HepG2 (cell line): ENCODE data around the gene PDIA4. TPM values are rescaled to one million over a fixed set of nuclear protein-coding genes. Genes with fewer than 3 reads are reported as not detected.

ENCODE experiments used
- ARID4A ChIP-seq: sonication (generic); formaldehyde crosslinking; IDR thresholded peaks from 2 replicates; pipeline ENCODE4 v1.5.0; 2020; ENCODE audit warnings: mild to moderate bottlenecking, missing genetic modification reagents, borderline replicate concordance
- ARID5B ChIP-seq: IDR thresholded peaks from 2 replicates; pipeline ENCODE4 v1.4.0; 2020; ENCODE audit warnings: mild to moderate bottlenecking, missing genetic modification reagents
- IKZF5 ChIP-seq: IDR thresholded peaks from 2 replicates; pipeline ENCODE4 v1.6.1; 2018; ENCODE audit warnings: missing genetic modification reagents, mild to moderate bottlenecking, missing compliant biosample characterization
- KDM3A ChIP-seq: IDR thresholded peaks from 2 replicates; pipeline ENCODE4 v1.6.1; 2018; ENCODE audit warnings: low read depth, missing compliant biosample characterization
- KLF11 ChIP-seq: IDR thresholded peaks from 2 replicates; pipeline ENCODE4 v1.6.1; 2016; ENCODE audit warnings: missing compliant biosample characterization
- PRDM4 ChIP-seq: sonication (generic); formaldehyde crosslinking; IDR thresholded peaks from 2 replicates; pipeline ENCODE4 v1.9.0; 2021; ENCODE audit warnings: missing genetic modification reagents, borderline replicate concordance
- RFX5 ChIP-seq: IDR thresholded peaks from 2 replicates; pipeline ENCODE4 v1.6.1; 2011; ENCODE audit warnings: low read depth, low read length, improper control_type of control experiment
- SCMH1 ChIP-seq: sonication (generic); formaldehyde crosslinking; IDR thresholded peaks from 2 replicates; pipeline ENCODE4 v1.9.0; 2021; ENCODE audit warnings: missing genetic modification reagents, mild to moderate bottlenecking, borderline replicate concordance
- TAF15 ChIP-seq: fragments of 200-400 bp; formaldehyde crosslinking; IDR thresholded peaks from one replicate; pipeline ENCODE4 v1.6.1; 2018; ENCODE audit warnings: mild to moderate bottlenecking, low read depth, low read length; ENCODE audit not compliant: poor library complexity, severe bottlenecking
- U2AF2 ChIP-seq: fragments of 200-400 bp; formaldehyde crosslinking; IDR thresholded peaks from 2 replicates; pipeline ENCODE4 v1.6.1; 2017; ENCODE audit warnings: low read depth, mild to moderate bottlenecking, low read length
- YY1 ChIP-seq: IDR thresholded peaks from 2 replicates; pipeline ENCODE4 v1.6.1; 2011; ENCODE audit warnings: low read length, low read depth, moderate library complexity, mild to moderate bottlenecking; ENCODE audit not compliant: insufficient read depth, insufficient replicate concordance
- ZNF24 ChIP-seq: fragments of 450-650 bp; IDR thresholded peaks from 2 replicates; pipeline ENCODE4 v1.6.1; 2017; ENCODE audit warnings: antibody characterized with exemption, mild to moderate bottlenecking
- ZNF607 ChIP-seq: sonication (generic); formaldehyde crosslinking; IDR thresholded peaks from 2 replicates; pipeline ENCODE4 v1.5.1; 2020; ENCODE audit warnings: missing genetic modification reagents, mild to moderate bottlenecking, borderline replicate concordance
- ZNF691 ChIP-seq: sonication (generic); formaldehyde crosslinking; IDR thresholded peaks from 2 replicates; pipeline ENCODE4 v1.4.0; 2020; ENCODE audit warnings: missing genetic modification reagents, low read depth, mild to moderate bottlenecking, borderline replicate concordance
- ZSCAN12 ChIP-seq: sonication (generic); formaldehyde crosslinking; IDR thresholded peaks from 2 replicates; pipeline ENCODE4 v1.9.0; 2021; ENCODE audit warnings: mild to moderate bottlenecking, missing genetic modification reagents
- polyA plus RNA-seq, 8 experiments: library from polyadenylated mRNA; depleted of rRNA in 3 of 8; stranded (reverse) in 7 of 8; unstranded in 1 of 8; fragments of >200 nt; fragmentation: Illumina TruSeq in 4 of 8; extraction: Trizol in 4 of 8; gene quantifications; 2 replicates each; pipeline versions ENCODE4 v1.2.1 to v1.2.3, GENCODE V29; 2011 to 2016; ENCODE audit warnings: low read depth in 4 of 8, missing spikeins in 1 of 8, mixed read lengths in 1 of 8; ENCODE audit not compliant: insufficient read depth in 1 of 8
- total RNA-seq, 5 experiments: library from RNA; depleted of rRNA; stranded (reverse); fragments of >200 nt; fragmentation: Illumina TruSeq; extraction: Trizol; gene quantifications; 2 replicates each; pipeline ENCODE4 v1.2.3, GENCODE V29; 2016; ENCODE audit warnings: low read depth in 1 of 5

The PDIA4 gene
- total and polyA plus RNA-seq, 2 of the 13 experiments (the other 11 are each of a cell fraction or from before 2014, with no cell fraction given), result 278 to 402 TPM

- TF ChIP-seq ZNF607 (CRISPR knock-in tag), result peak; percentile 8; the same call in 1 of the 2 replicates
- peak; percentile 55; the same call in 1 of the 2 replicates for TF ChIP-seq RFX5
- peak; percentile 24 for TF ChIP-seq YY1
- TF ChIP-seq ARID5B (CRISPR knock-in tag), result 0 out of 2 replicates have a peak, but pooled peaks have one; percentile 6
- TF ChIP-seq KLF11 (CRISPR knock-in tag), result no peak
- TF ChIP-seq IKZF5 (CRISPR knock-in tag), result peak; percentile 52; the same call in 1 of the 2 replicates
- 0 out of 2 replicates have a peak, but pooled peaks have one; percentile 61 for TF ChIP-seq KDM3A (CRISPR knock-in tag)
- TF ChIP-seq ARID4A (CRISPR knock-in tag), result peak; percentile 97; the same call in 1 of the 2 replicates
- no peak; the same call in 1 of the 2 replicates for TF ChIP-seq ZSCAN12 (CRISPR knock-in tag)
- TF ChIP-seq ZNF24, result no peak
- TF ChIP-seq SCMH1 (CRISPR knock-in tag), result no peak
- no peak for TF ChIP-seq ZNF691 (CRISPR knock-in tag)
- TF ChIP-seq PRDM4 (CRISPR knock-in tag), result no peak
- TF ChIP-seq U2AF2, result no peak
- no peak for TF ChIP-seq TAF15
These were observed at the start of gene PDIA4 (continued) for GRCh38 chr7:149028346-149029109.
